Measurements from ENCODE around the gene TMEM92. TPM values are rescaled to one million over a fixed set of nuclear protein-coding genes. Genes with fewer than 3 reads are reported as not detected.

The TMEM92 gene
- total RNA-seq, 1 experiment from 2014 or later: 6.6 TPM

DNA sequence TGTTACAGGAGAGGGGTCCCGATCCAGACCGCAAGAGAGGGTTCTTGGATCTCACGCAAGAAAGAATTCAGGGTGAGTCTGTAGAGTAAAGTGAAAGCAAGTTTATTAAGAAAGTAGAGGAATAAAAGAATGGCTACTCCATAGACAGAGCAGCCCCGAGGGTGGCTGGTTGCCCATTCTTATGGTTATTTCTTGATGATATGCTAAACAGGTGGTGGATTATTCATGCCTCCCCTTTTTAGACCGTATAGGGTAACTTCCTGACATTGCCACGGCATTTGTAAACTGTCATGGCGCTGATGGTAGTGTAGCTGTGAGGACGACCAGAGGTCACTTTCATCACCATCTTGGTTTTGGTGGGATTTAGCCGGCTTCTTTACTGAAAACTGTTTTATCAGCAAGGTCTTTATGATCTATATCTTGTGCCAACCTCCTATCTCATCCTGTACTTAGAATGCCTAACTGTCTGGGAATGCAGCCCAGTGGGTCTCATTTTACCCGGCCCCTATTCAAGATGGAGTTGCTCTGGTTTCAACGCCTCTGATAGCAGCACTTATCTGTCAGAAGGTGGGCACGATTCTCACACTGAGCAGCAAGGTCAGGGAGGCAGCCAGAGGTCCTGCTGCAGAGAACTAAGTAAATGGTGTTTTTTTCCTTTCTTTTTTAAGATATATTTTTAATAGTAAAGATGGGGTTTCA is 45.2 kb downstream of the TMEM92 start:
- no peaks in the 10 kb centered on the region for H3K36me3 ChIP-seq (ENCODE audit: control insufficient read depth in 1 of 2, insufficient read depth in 2 of 2, low read length in 2 of 2)
- no TSS peak for BruUV-seq (replicated peaks)
- H2AFZ ChIP-seq (ENCODE audit: low read depth, low read length, poor library complexity, severe bottlenecking): no peak overlapping the region
- no peak overlapping the region for H3K27ac ChIP-seq (ENCODE audit: low read depth, low read length)
- H3K4me2 ChIP-seq (ENCODE audit: low read length): no peak overlapping the region
- no peak for ATAC-seq
- H4K20me1 ChIP-seq (ENCODE audit: insufficient read depth): no peaks in the 10 kb centered on the region
- H3K79me2 ChIP-seq (ENCODE audit: insufficient read depth, low read length): no peaks in the 10 kb centered on the region
- ChIA-PET RAD21 (ENCODE audit: low non-redundant PET in 1 of 2, low total read pairs in 2 of 2, uncharacterized antibody in 2 of 2, unreplicated experiment in 2 of 2) (no interaction called here), POLR2A (interaction anchor here (1.0 kb wide), 1 partner anchor 28 kb away, joined by 3 read pairs; no protein-coding TSS in a partner anchor), CTCF (interaction anchor here (0.8 kb wide), 1 partner anchor 119 kb away, joined by 3 read pairs; no protein-coding TSS in a partner anchor)
- H3K4me3 ChIP-seq (replicated peaks in 1 of 2; ENCODE audit: low read depth in 1 of 2, low read length in 2 of 2): no peak overlapping the region
- H3K27me3 ChIP-seq (ENCODE audit: insufficient read depth, low read length): no peaks in the 10 kb centered on the region; the same call in 1 of the 2 replicates
- H3K4me1 ChIP-seq (ENCODE audit: control insufficient read depth in 1 of 2, insufficient read depth in 2 of 2, low read length in 2 of 2): peaks cover 0 to 5% of the 10 kb centered on the region in 2 experiments; a peak in 1 of 4 replicates
- TF ChIP-seq EZH2 (IDR thresholded peaks at IDR 0.05) (no peak), CBX3 (IDR thresholded peaks at IDR 0.05; ENCODE audit: low read depth) (no peak), POLR2AphosphoS5 (IDR thresholded peaks at IDR 0.05; ENCODE audit: low read depth, low read length) (no peak), POLR2A (IDR thresholded peaks at IDR 0.05; ENCODE audit: borderline replicate concordance, extremely low read depth, insufficient read depth, insufficient read length) (no peak), SP1 (IDR thresholded peaks at IDR 0.05; ENCODE audit: low read depth) (no peak), ELF1 (IDR thresholded peaks at IDR 0.05; ENCODE audit: borderline replicate concordance, low read depth) (no peak), EZH2phosphoT487 (IDR thresholded peaks at IDR 0.05; ENCODE audit: borderline replicate concordance) (no peak), ZFX (IDR thresholded peaks at IDR 0.05) (no peak), SRF (IDR thresholded peaks at IDR 0.05; ENCODE audit: low read depth) (no peak)
- TF ChIP-seq, protein P1, sequence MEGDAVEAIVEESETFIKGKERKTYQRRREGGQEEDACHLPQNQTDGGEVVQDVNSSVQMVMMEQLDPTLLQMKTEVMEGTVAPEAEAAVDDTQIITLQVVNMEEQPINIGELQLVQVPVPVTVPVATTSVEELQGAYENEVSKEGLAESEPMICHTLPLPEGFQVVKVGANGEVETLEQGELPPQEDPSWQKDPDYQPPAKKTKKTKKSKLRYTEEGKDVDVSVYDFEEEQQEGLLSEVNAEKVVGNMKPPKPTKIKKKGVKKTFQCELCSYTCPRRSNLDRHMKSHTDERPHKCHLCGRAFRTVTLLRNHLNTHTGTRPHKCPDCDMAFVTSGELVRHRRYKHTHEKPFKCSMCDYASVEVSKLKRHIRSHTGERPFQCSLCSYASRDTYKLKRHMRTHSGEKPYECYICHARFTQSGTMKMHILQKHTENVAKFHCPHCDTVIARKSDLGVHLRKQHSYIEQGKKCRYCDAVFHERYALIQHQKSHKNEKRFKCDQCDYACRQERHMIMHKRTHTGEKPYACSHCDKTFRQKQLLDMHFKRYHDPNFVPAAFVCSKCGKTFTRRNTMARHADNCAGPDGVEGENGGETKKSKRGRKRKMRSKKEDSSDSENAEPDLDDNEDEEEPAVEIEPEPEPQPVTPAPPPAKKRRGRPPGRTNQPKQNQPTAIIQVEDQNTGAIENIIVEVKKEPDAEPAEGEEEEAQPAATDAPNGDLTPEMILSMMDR (IDR thresholded peaks at IDR 0.05 in 2 of 3, conservative IDR thresholded peaks at IDR 0.05 in 1 of 3; ENCODE audit: borderline replicate concordance in 1 of 3, insufficient read depth in 1 of 3, low read depth in 2 of 3, low read length in 2 of 3): no peak
- TF ChIP-seq, protein P2, sequence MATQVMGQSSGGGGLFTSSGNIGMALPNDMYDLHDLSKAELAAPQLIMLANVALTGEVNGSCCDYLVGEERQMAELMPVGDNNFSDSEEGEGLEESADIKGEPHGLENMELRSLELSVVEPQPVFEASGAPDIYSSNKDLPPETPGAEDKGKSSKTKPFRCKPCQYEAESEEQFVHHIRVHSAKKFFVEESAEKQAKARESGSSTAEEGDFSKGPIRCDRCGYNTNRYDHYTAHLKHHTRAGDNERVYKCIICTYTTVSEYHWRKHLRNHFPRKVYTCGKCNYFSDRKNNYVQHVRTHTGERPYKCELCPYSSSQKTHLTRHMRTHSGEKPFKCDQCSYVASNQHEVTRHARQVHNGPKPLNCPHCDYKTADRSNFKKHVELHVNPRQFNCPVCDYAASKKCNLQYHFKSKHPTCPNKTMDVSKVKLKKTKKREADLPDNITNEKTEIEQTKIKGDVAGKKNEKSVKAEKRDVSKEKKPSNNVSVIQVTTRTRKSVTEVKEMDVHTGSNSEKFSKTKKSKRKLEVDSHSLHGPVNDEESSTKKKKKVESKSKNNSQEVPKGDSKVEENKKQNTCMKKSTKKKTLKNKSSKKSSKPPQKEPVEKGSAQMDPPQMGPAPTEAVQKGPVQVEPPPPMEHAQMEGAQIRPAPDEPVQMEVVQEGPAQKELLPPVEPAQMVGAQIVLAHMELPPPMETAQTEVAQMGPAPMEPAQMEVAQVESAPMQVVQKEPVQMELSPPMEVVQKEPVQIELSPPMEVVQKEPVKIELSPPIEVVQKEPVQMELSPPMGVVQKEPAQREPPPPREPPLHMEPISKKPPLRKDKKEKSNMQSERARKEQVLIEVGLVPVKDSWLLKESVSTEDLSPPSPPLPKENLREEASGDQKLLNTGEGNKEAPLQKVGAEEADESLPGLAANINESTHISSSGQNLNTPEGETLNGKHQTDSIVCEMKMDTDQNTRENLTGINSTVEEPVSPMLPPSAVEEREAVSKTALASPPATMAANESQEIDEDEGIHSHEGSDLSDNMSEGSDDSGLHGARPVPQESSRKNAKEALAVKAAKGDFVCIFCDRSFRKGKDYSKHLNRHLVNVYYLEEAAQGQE (IDR thresholded peaks at IDR 0.05; ENCODE audit: low read depth): no peak
- TF ChIP-seq, protein P3, sequence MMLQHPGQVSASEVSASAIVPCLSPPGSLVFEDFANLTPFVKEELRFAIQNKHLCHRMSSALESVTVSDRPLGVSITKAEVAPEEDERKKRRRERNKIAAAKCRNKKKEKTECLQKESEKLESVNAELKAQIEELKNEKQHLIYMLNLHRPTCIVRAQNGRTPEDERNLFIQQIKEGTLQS (IDR thresholded peaks at IDR 0.05): no peak
- TF ChIP-seq, protein P4, sequence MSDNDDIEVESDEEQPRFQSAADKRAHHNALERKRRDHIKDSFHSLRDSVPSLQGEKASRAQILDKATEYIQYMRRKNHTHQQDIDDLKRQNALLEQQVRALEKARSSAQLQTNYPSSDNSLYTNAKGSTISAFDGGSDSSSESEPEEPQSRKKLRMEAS (IDR thresholded peaks at IDR 0.05): no peak
- TF ChIP-seq, protein P5, sequence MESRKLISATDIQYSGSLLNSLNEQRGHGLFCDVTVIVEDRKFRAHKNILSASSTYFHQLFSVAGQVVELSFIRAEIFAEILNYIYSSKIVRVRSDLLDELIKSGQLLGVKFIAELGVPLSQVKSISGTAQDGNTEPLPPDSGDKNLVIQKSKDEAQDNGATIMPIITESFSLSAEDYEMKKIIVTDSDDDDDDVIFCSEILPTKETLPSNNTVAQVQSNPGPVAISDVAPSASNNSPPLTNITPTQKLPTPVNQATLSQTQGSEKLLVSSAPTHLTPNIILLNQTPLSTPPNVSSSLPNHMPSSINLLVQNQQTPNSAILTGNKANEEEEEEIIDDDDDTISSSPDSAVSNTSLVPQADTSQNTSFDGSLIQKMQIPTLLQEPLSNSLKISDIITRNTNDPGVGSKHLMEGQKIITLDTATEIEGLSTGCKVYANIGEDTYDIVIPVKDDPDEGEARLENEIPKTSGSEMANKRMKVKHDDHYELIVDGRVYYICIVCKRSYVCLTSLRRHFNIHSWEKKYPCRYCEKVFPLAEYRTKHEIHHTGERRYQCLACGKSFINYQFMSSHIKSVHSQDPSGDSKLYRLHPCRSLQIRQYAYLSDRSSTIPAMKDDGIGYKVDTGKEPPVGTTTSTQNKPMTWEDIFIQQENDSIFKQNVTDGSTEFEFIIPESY (IDR thresholded peaks at IDR 0.05; ENCODE audit: extremely low read depth, insufficient replicate concordance, low read length): no peak
- H3K9me3 ChIP-seq (ENCODE audit: control insufficient read depth in 1 of 2, insufficient read depth in 1 of 2, low read depth in 1 of 2, low read length in 2 of 2): no peaks in the 10 kb centered on the region
- no peaks in the 10 kb centered on the region for H3K9me2 ChIP-seq (ENCODE audit: insufficient read depth)
- no peak overlapping the region for H3K9ac ChIP-seq (ENCODE audit: low read length)
- no peak for DNase-seq (ENCODE audit: low read depth, low spot score)
- intact Hi-C loops (cut with micrococcal nuclease): no loop called here
